GM18508 (cell line): ENCODE data around the gene OPCML.

ENCODE experiments used
- ATAC-seq: cut with Tn5 transposase; IDR thresholded peaks from one replicate; pipeline ENCODE4 v1.9.1; 2021; ENCODE audit warnings: moderate number of reproducible peaks; ENCODE audit not compliant: insufficient read depth, unreplicated experiment

The OPCML gene

GRCh38 chr11:132921597-132921996 is 610.7 kb downstream of the OPCML start:
- ATAC-seq: no peak

GRCh38 chr11:132920451-132921096 is 611.7 kb downstream of the OPCML start:
- no peak for ATAC-seq

GRCh38 chr11:132914600-132914999 is 617.7 kb downstream of the OPCML start:
- ATAC-seq: no peak

GRCh38 chr11:132913886-132914285 is 618.4 kb downstream of the OPCML start:
- no peak for ATAC-seq

GRCh38 chr11:132913295-132913694 is 619.0 kb downstream of the OPCML start:
- ATAC-seq: no peak

GRCh38 chr11:132911186-132911585 is 621.1 kb downstream of the OPCML start:
- ATAC-seq: no peak

GRCh38 chr11:132910011-132910760 is 622.1 kb downstream of the OPCML start:
- no peak for ATAC-seq

- no peak for ATAC-seq
Measured at GRCh38 chr11:132909021-132909606, 623.2 kb downstream of the OPCML start.

- no peak for ATAC-seq
Measured at GRCh38 chr11:132908414-132908810, 623.9 kb downstream of the OPCML start.

- ATAC-seq: no peak
Measured at GRCh38 chr11:132907651-132908413, 624.5 kb downstream of the OPCML start.

- no peak for ATAC-seq
Measured at GRCh38 chr11:132904607-132905006, 627.7 kb downstream of the OPCML start.

- ATAC-seq: no peak
Measured at GRCh38 chr11:132904091-132904490, 628.2 kb downstream of the OPCML start.

- no peak for ATAC-seq
Measured at GRCh38 chr11:132901638-132902471, 630.4 kb downstream of the OPCML start.

GRCh38 chr11:132898676-132899075 is 633.6 kb downstream of the OPCML start:
- no peak for ATAC-seq

- ATAC-seq: no peak
Measured at GRCh38 chr11:132898021-132898420, 634.3 kb downstream of the OPCML start.

GRCh38 chr11:132895340-132895739 is 637.0 kb downstream of the OPCML start:
- no peak for ATAC-seq

GRCh38 chr11:132894606-132895005 is 637.7 kb downstream of the OPCML start:
- no peak for ATAC-seq

- no peak for ATAC-seq
Measured at GRCh38 chr11:132892876-132893275, 639.4 kb downstream of the OPCML start.

- no peak for ATAC-seq
Measured at GRCh38 chr11:132888226-132888625, 644.1 kb downstream of the OPCML start.

GRCh38 chr11:132886335-132886734 is 646.0 kb downstream of the OPCML start:
- ATAC-seq: no peak
